Calu3 (cell line): ENCODE data around the gene TRAF3IP3. TPM values are rescaled to one million over a fixed set of nuclear protein-coding genes. Genes with fewer than 3 reads are reported as not detected.

ENCODE experiments used
- BruUV-seq: library from RNA; stranded (reverse); fragments of 400-500 nt; replicated peaks from 2 replicates; lab custom pipeline; 2021; lab: Mats Ljungman, UMichigan
- CTCF ChIA-PET: fragments of 300-600 bp; sonication (Branson Sonifier 250); formaldehyde crosslinking; loops from one replicate; lab custom pipeline; 2022; ENCODE audit warnings: antibody characterized with exemption; lab: Charles Lee
- DNase-seq: peaks from one replicate; pipeline ENCODE4 v3.0.0; 2022
- H3K27ac Mint-ChIP-seq: one replicate; pipeline ENCODE4 v1.8.0; 2022; ENCODE audit warnings: mixed read lengths; ENCODE audit not compliant: unreplicated experiment
- H3K27me3 Mint-ChIP-seq: one replicate; pipeline ENCODE4 v1.8.0; 2022; ENCODE audit warnings: mixed read lengths; ENCODE audit not compliant: unreplicated experiment
- H3K36me3 Mint-ChIP-seq: one replicate; pipeline ENCODE4 v1.8.0; 2022; ENCODE audit warnings: mild to moderate bottlenecking, moderate library complexity, mixed read lengths; ENCODE audit not compliant: insufficient read depth, unreplicated experiment
- H3K4me1 Mint-ChIP-seq: one replicate; pipeline ENCODE4 v1.8.0; 2022; ENCODE audit warnings: mild to moderate bottlenecking, low read depth, mixed read lengths; ENCODE audit not compliant: unreplicated experiment
- H3K4me3 Mint-ChIP-seq: one replicate; pipeline ENCODE4 v1.8.0; 2022; ENCODE audit warnings: mild to moderate bottlenecking, low read depth, moderate library complexity, mixed read lengths; ENCODE audit not compliant: unreplicated experiment
- H3K9me3 Mint-ChIP-seq: one replicate; pipeline ENCODE4 v1.8.0; 2022; ENCODE audit warnings: low read depth, mixed read lengths; ENCODE audit not compliant: unreplicated experiment
- intact Hi-C: fragments of 100-400 bp; cut with micrococcal nuclease; formaldehyde crosslinking; loops from one replicate; pipeline ENCODE4 v1.10.0; 2022; ENCODE audit not compliant: unreplicated experiment
- total RNA-seq: library from RNA; stranded (reverse); gene quantifications from 2 replicates; pipeline ENCODE4 v1.2.3, GENCODE V29; 2022
- TF ChIP-seq, protein P1 (sequence below): fragments of 200-600 bp; IDR thresholded peaks from one replicate; pipeline ENCODE4 v1.8.0; 2022; ENCODE audit warnings: antibody characterized with exemption; ENCODE audit not compliant: unreplicated experiment

TRAF3IP3 gene
- total RNA-seq, 1 experiment from 2014 or later: not detected

DNA sequence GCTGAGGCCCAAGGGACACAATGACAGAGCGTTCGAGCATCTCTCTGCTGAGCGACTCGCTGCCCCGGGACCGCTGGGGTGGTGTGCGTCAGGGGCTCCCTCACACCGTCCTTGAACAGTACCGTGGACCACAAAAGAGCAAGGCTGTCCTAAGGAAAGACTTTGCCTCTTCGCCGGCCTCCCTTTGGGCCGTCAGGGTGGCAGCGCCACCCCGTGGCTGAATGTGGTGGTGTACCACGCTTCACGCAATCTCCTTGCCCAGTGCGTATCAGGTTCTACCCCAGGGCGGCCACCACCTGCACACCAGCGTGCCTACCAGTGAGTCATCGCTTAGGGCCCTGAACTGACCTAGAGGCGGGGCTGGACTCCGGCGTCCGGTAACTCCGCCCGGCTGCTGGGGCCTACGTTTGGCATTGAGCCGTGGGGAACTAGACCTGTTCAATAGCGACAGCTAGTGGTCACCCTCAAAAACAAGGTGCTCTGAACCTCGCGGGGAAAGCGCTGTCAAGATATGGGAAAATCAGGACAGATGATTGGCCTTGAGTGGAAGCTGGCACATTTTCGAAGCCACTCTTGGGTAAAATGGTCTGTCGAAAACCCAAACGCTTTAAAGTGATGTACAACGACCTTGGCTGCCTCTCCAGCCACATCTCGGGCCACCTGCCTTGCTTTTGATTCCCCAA lies 8.1 kb upstream of the TRAF3IP3 start:
- DNase-seq: peak; percentile 99
- peaks cover 16% of the 10 kb centered on the region for H3K4me1 Mint-ChIP-seq
- H3K27me3 Mint-ChIP-seq: no peaks in the 10 kb centered on the region
- no TSS peak for BruUV-seq
- no peak overlapping the region for H3K27ac Mint-ChIP-seq
- peak overlapping the region; percentile 14 for H3K4me3 Mint-ChIP-seq
- CTCF ChIA-PET: interaction anchor here (0.8 to 1.6 kb wide), 7 partner anchors 60 to 178 kb away, joined by 3 to 11 read pairs (median 5); partner anchors contain the start of gene LAMB3
- H3K36me3 Mint-ChIP-seq: no peaks in the 10 kb centered on the region
- intact Hi-C loops: loop anchor here (1.0 to 5.0 kb wide), 7 partner anchors 35 to 178 kb away; partner anchors contain the start of genes LAMB3 and UTP25
- no peaks in the 10 kb centered on the region for H3K9me3 Mint-ChIP-seq
- TF ChIP-seq, protein P1, sequence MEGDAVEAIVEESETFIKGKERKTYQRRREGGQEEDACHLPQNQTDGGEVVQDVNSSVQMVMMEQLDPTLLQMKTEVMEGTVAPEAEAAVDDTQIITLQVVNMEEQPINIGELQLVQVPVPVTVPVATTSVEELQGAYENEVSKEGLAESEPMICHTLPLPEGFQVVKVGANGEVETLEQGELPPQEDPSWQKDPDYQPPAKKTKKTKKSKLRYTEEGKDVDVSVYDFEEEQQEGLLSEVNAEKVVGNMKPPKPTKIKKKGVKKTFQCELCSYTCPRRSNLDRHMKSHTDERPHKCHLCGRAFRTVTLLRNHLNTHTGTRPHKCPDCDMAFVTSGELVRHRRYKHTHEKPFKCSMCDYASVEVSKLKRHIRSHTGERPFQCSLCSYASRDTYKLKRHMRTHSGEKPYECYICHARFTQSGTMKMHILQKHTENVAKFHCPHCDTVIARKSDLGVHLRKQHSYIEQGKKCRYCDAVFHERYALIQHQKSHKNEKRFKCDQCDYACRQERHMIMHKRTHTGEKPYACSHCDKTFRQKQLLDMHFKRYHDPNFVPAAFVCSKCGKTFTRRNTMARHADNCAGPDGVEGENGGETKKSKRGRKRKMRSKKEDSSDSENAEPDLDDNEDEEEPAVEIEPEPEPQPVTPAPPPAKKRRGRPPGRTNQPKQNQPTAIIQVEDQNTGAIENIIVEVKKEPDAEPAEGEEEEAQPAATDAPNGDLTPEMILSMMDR: peak; percentile 95

DNA sequence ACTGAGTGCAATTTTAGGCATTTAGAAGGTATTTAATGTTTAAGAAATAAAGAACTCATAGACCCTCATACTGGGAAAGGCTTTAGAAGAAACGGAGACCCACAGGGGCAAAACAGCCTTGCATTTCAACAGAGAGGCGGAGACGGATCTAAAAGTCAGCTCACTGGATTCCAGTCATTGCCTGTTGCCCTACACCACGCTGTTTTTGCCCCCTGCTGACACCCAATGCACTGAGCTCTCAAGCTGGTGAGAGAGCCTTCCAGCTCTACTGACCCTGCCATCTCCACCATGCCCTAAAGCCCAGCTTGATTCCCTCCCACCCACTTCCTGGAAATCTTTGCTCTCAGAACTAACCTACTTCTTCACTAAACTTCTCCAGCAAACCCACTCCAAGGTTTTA lies 7.2 kb upstream of the TRAF3IP3 start:
- CTCF ChIA-PET: interaction anchor here (0.7 to 1.6 kb wide), 5 partner anchors 11 to 179 kb away, joined by 3 to 11 read pairs (median 5); no protein-coding TSS in a partner anchor
- no peaks in the 10 kb centered on the region for H3K36me3 Mint-ChIP-seq
- intact Hi-C loops: loop anchor here (5.0 kb wide), 3 partner anchors 36 to 96 kb away; partner anchors contain the start of genes LAMB3 and UTP25
- H3K9me3 Mint-ChIP-seq: no peaks in the 10 kb centered on the region
- H3K27me3 Mint-ChIP-seq: no peaks in the 10 kb centered on the region
- H3K4me3 Mint-ChIP-seq: no peak overlapping the region
- DNase-seq: no peak
- H3K4me1 Mint-ChIP-seq: peaks cover 9% of the 10 kb centered on the region
- TF ChIP-seq, protein P1: no peak
- H3K27ac Mint-ChIP-seq: no peak overlapping the region
- BruUV-seq: no TSS peak

DNA sequence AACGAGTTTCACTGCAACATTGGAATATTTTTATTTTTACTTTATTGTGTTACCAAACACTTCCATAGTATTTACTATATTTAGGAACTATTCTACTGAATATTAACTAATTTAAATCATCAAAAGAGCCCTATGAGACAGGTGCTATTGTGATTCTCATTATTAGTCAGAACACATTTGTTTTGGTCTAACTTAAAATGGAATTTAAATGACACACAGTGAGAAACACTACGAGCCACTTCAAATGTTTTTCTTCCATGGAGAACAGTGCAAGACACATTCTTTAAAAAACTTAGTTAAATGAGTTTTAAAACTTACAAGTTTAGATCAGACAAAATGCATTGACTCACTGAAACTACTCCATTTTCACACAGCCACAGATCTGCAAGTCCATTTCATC lies 6.6 kb upstream of the TRAF3IP3 start:
- CTCF ChIA-PET: interaction anchor here (0.7 to 1.6 kb wide), 4 partner anchors 11 to 91 kb away, joined by 3 to 8 read pairs (median 4); partner anchors contain the start of gene C1orf74
- TF ChIP-seq, protein P1: no peak
- DNase-seq: no peak
- H3K36me3 Mint-ChIP-seq: no peaks in the 10 kb centered on the region
- H3K9me3 Mint-ChIP-seq: no peaks in the 10 kb centered on the region
- no TSS peak for BruUV-seq
- no peak overlapping the region for H3K4me3 Mint-ChIP-seq
- intact Hi-C loops: loop anchor here (5.0 kb wide), 3 partner anchors 37 to 97 kb away; partner anchors contain the start of genes LAMB3 and UTP25
- H3K27ac Mint-ChIP-seq: no peak overlapping the region
- H3K27me3 Mint-ChIP-seq: no peaks in the 10 kb centered on the region
- peaks cover 9% of the 10 kb centered on the region for H3K4me1 Mint-ChIP-seq

DNA sequence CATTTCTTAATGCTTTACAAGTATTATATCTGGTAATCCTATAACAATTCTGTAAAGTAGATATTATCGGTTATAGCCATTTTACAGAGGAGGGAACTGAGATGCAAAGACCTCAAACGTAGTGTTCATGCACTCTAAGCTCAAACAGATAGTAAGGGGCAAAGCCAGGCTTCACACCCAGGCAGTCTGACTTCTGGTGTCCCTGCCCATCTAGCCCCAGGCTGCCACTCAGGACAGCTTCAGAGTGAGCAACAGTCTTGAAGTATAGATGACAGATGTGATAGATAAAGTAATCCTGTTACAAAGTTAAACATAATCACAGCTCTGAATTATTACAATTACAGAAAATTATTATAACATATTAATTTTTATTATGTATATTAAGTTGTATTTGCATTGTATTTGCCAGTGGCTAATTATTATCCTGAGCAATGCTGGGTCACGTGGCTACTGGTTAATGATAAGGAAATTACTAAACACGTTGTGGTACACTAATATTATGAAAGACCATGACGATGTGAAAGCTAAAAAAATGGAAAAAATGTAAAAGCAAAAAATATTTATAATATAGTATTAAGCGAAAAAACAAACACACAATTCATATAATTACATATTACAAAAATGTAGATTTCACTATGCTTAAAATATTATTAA lies 6.1 kb upstream of the TRAF3IP3 start:
- Mint-ChIP-seq H3K27me3 (no peaks in the 10 kb centered on the region), H3K27ac (no peak overlapping the region), H3K4me1 (peaks cover 9% of the 10 kb centered on the region), H3K36me3 (no peaks in the 10 kb centered on the region), H3K4me3 (no peak overlapping the region), H3K9me3 (no peaks in the 10 kb centered on the region)
- intact Hi-C loops: loop anchor here (5.0 kb wide), 3 partner anchors 37 to 97 kb away; partner anchors contain the start of genes LAMB3 and UTP25
- CTCF ChIA-PET: interaction anchor here (0.6 to 1.2 kb wide), 3 partner anchors 35 to 90 kb away, joined by 3 to 8 read pairs (median 6); partner anchors contain the start of gene C1orf74
- DNase-seq: peak; percentile 9
- no TSS peak for BruUV-seq
- TF ChIP-seq, protein P1: no peak
